Erythroblast (primary cell): ENCODE results near the gene PCDH9.

Experiments
- GATA1 ChIP-seq: IDR thresholded peaks from 2 replicates; pipeline ENCODE4 v1.6.1; 2011; ENCODE audit warnings: low read depth, mild to moderate bottlenecking, control low read depth, low read length, moderate library complexity
- POLR2A ChIP-seq: IDR thresholded peaks from 2 replicates; pipeline ENCODE4 v1.6.1; 2011; ENCODE audit warnings: mild to moderate bottlenecking, low read length

DNA sequence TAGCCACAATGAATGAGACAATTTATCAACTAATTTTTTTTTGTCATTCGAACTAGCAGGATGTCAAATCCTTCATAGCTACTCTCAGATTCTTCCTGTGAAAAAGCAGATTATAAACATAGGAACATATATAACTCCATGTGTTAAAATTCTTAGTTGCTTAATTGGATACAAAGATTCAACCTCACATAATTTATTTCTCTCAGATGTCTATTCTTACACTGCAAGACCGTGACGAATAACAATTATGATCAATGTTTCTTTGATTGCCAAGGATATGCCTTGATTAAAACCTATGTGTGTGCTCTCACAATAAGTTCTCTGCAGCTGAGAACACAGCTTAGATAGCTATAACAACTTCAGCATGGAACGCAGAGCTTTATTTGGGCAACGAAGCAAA lies 872.7 kb downstream of the PCDH9 start:
- TF ChIP-seq GATA1 (no peak), POLR2A (no peak)
